Endometrial microvascular endothelial cells (primary cell): ENCODE measurements around the gene GCC2. TPM values are rescaled to one million over a fixed set of nuclear protein-coding genes. Genes with fewer than 3 reads are reported as not detected.
"Not testable (repeated sequence)": the region's sequence is repeated elsewhere in the genome, so short reads cannot be mapped to it uniquely, and the experiment has no call there.

Experiments
- in situ Hi-C: cut with HindIII; loops from 2 replicates; pipeline ENCODE4 v1.10.0; 2017; ENCODE audit warnings: low sequenced_read_pairs, low pct_unique_long_range_greater_than_20kb; ENCODE audit errors: inconsistent ontology term
- total RNA-seq: library from RNA; depleted of rRNA; stranded (reverse); fragments of >200 nt; gene quantifications from one replicate; pipeline ENCODE4 v1.2.3, GENCODE V29; 2015; ENCODE audit errors: inconsistent ontology term

The GCC2 gene
- total RNA-seq, 1 donor from 2014 or later = 7.1 TPM

DNA sequence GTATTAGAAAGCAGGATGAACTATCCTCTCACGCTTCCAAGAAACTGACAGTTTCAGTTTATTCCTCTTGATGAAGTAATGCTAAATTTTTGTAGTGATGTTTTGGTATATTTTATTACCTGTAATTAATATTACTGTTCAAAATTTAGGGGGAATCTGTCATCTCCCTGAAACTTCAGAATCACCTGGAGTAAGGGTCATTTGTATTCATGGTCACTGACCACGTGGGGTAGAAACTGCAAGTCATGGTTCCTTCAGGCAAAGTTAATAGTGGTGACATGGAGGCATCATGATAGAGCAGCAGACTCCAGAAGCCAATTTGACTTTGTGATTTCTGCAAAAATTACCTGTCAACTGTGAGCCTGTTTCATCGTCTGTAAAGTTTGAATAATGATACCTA lies 47.2 kb downstream of the GCC2 start:
- in situ Hi-C loops = not testable (repeated sequence)

DNA sequence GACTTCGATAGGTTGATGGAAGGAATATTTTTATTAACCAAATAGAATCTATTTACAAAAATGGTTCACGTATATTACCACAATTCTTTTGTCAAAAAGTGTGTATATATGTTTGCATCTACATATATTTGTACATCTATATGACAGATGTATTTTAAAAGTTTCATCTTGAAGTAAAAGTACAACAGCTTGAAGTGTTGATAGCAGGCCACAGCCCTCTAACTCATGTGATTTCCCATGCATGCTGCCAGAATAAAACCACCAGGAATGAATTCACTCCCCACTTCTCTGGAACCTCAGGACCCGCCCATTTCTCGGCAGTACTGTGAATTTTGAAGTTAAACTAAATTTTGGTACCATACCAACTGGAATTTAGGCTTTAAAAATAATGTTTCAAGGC lies 58.6 kb downstream of the GCC2 start:
- in situ Hi-C loops = not testable (repeated sequence)

DNA sequence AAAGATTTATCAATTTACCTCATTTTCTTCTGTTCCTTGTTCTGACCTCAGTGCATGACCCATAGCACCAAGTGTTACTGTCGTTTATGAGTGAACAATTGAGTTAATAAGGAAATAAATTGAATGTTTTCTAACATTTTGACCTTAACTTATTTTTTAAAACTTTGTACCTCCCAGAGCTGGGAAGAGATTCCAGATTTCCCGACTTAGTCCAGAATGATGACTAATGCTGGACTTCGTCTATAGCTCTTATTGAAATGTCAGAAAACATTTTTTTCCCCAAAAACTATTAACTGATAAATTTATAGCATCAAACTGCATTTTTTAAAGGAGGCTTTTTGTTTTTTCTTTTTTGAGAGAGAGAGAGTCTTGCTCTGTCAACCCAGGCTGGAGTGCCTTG lies 63.4 kb downstream of the GCC2 start:
- in situ Hi-C loops = not testable (repeated sequence)

DNA sequence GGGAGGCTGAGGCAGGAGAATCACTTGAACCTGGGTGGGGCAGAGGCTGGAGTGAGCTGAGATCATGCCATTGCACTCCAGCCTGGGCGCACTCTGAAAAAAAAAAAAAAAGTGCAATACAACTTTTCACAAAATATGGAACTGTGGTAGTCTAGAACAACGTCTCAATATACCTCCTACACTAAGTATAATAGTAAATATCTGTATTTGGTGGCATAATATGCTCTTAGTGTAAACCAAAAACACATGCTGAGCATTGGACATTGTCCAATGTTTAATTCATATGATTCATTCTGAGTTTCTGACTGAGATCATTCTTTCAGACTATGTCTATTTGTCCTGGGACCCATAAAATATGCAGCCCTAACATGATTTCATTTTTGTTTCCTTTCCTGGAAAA lies 65.5 kb downstream of the GCC2 start:
- in situ Hi-C loops = not testable (repeated sequence)

DNA sequence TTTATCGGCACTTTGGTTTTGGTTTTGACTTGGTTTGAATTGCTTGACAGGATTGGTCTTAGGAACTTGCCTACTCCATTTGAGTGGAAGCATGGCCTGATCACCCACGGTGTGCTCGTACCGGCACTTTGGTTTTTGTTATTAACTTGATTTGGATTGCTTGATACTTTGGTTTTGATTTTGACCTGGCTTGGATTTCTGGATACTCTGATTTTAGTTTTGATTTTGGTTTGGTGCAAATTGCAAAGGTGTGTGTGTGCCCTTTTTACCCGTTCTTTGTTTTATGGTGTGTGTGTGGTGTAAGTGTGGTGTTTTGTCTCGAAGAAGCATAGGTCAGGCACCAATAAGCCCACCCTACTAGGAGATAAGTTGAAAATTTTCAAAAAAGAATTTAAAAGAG lies 75.7 kb downstream of the GCC2 start:
- in situ Hi-C loops = not testable (repeated sequence)

DNA sequence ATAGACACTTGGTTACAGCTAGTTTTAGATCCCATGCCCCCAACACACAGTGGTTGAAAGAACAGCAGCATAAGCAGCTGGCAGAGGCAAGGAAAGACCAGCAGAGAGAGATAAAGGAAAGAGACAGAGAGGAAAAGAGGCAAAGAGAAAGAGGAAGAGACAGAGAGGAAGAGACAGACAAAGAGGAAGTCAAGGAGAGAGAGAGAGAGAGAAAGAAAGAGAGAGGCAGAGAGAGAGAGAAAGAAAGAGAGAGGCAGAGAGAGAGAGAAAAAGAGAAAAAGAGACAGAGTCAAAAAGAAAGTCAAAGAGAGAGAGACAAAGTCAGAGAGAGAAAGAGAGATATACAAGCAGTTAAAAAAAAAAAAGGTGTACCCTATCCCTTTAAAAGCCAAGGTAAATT lies 76.3 kb downstream of the GCC2 start:
- in situ Hi-C loops = not testable (repeated sequence)

DNA sequence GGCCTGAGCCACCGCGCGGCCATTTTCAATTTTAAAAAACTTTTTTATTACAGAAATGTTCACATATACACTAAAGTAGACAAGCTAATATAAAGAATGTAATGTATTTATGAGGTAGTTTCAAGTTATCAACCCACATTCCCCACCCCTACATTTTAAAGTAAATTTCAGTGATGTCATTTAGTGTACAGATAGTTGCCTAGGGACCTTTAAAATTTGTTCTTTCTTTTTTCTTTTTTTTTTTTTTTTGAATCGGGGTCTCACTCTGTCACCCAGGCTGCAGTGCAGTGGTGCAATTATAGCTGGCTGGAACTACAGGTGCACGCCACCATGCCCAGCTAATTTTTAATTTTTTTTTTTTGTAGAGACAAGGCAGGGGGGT lies 82.7 kb downstream of the GCC2 start:
- in situ Hi-C loops = no loop called here

DNA sequence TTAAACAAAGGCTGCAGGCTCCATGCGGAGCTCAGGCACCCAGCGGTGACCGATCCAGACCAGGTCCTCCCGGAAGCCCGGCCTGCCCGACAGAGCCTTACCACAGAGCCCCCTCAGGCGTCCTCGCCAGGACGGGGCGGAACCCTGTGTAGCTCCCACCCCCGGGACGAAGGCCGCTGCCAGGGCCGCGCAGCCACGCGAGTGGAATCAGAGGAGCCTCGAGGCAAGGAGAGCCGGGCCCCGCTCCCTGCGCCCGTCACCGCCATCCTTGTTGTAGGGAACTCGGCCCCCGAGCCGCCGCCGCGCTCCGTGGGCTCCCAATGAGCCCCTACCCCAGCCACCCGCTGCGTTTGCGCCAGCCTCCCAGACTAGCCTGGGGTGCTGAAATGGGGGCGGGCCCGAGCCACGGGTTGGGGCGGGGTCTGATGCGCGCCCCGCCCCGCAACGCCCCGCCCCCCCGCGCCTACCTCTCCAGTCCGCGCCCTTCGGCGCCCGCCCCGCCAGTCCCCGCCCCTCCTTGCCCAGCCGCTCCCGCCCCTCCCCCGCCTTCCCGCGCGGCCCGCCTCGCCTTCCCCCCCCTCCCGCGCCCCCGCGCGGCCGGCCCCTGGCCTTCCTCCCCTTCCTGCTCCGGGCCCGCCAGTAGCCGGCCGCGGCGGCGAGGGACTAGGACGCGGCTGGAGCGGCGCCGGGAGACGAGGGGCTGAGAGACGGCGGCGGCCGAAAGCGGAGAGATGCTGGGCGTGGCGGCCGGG lies 85.0 kb downstream of the GCC2 start, which contains the start of gene LIMS1:
LIMS1 (plus strand) TSS at position 639 of the 752 bp plus-strand sequence; CDS start at position 732, 93 bp downstream.
- in situ Hi-C loops = no loop called here

DNA sequence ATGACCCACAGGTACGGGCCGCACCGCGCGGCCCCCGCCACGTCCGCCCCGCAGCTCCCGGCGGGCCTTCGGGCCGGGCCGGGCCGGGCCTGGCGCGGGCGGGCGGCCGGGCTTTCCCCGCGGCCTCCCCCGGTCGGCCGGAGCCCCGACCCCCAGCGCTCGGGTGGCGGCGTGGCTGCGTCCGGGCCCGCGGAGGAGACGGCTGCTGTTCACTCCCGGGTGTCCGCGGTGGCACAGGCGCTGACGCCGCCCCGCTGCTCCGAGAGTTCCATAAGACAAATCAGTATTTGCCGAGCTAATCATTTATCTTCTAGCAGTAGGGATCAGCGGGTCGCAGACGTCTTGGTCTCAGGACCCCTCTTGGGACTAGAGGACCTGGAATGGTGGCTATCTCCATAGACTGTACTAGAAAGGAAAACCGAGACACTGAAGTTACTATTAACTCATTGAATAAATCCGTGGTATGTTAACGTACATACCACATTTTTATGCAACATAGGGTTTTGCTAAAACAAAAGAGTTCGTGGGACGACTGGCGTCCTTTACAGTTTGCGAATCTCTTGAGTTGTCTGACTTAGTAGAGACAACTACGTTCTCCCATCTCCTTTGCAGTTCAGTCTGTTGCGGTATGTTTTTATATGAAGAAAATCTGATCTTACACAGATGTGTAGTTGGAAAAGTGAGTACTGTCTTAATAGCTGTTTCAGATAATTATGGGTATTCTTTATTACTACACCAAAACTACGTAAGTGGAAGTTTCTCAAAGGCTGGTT lies 85.8 kb downstream of the GCC2 start:
- in situ Hi-C loops = no loop called here

DNA sequence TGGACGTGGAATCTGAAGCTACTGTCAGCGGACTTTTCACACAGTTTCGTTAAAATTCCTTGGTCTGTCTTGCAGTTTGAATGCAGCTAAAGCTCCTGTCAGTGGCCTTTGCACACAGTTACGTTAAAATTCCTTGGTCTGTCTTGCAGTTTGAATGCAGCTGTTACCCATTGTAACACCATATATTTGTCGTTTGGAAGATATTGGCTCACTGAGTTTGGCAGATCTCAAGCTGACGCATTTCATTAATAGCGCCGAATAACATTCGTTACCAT lies 86.3 kb downstream of the GCC2 start:
- in situ Hi-C loops = no loop called here

DNA sequence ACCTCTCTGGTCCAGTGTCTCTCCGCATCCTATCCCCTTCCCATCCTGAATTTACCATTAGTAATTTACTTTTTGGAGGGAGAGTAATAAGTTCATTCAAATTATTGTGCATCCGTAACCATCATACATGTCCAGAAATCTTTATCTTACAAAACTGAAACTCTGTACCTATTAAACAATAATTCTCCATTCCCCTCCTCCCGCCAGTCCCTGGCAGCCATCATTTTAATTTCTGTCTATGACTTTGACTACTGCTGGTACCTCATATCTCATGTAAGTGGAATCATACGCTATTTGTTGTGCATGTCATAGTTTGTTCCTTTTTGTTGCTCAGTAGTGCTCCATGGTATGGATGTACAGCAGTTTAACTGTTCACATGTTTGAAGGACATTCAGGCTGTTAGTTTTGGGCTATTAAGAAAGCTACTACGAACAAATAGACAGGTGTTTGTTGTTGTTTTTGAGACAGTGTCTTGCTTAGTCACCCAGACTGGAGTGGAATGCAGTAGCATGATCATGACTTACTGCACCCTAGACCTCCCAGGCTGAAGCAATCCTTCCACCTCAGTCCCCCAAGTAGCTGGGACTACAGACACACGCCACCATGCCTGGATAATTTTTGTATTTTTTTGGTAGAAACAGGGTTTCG lies 87.3 kb downstream of the GCC2 start:
- in situ Hi-C loops = no loop called here

DNA sequence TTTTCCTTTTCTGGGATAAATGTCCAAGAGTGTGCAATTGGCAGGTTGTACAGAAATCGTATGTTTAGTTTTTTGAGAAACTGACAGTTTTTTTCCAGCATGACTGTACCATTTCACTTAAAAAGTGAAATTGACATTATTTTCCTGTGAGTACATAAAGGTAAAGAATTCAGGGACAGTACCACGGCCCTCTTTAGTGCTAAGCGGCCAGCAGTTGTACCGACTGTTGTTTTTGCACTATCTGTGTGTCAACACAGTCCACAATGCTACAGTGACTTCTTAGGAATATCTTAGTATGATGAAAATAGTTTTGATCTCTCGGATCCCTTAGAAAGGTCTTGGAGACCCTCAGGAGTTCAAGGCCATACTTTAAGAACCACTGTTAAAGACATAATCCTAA lies 87.9 kb downstream of the GCC2 start:
- in situ Hi-C loops = no loop called here

DNA sequence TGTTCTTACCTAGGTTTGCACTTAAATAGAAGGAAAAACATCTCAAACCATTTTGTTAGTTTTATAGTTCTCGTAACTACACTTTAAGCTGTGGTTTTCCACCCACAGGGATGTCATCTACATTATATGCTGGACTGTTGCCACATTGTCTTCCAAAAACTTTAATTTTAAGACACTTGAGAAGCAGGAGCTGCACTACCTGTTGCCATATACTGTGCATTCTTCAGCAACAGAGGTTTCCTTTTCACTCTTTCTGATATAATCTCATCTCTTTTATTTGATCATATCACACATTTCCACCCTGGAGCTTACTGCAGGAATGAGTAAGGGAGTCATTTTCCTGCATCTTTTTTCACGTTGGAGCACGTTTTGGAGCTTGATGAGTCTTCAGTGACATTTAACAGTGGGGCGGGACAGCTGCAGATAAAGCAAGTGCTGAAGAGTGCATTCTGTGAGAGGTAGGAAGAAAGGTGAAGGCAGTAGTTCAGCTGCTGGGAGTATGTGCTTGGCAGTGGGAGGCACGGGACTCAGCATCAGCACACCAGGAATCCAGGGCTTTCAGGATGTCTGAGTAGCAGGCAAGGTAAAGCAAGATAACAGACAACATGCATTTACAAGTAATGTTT lies 89.1 kb downstream of the GCC2 start:
- in situ Hi-C loops = no loop called here

DNA sequence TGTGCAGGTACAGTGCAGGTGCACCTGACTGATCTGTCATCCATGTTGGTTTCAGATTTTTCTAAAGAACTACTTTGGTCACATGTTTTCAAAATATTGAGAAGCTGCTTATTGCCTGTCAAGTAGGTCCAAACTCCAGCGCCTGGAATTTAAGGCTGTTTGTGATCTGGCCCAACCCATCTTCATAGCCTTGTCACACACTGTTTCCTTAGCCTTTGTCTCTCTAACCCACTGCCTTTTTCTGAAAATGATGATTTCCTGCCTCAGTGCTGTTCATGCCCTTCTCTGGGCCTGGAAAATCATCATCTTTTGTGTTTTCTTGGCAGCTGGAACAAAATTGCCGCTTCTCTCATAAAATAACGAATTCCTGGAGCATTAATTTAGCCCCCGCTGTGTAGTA lies 92.4 kb downstream of the GCC2 start:
- in situ Hi-C loops = no loop called here

DNA sequence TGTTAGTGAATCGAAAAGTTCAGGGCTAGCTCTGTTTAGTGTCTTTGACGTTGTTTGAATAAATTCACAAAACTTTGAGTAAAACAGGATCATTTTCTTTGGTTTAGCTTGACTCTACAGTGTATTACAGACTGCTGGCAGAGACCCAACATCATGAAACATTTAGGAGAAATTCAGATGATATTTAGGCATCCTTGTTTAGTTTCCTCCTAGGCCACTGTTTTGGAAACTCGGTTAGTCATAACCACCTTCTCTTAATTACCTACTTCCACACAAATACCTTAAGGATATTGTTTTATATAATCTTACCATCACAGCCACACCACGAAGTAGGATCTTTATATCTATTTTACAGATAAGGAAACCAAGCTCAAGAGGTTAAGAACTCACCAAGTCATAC lies 93.1 kb downstream of the GCC2 start:
- in situ Hi-C loops = no loop called here

DNA sequence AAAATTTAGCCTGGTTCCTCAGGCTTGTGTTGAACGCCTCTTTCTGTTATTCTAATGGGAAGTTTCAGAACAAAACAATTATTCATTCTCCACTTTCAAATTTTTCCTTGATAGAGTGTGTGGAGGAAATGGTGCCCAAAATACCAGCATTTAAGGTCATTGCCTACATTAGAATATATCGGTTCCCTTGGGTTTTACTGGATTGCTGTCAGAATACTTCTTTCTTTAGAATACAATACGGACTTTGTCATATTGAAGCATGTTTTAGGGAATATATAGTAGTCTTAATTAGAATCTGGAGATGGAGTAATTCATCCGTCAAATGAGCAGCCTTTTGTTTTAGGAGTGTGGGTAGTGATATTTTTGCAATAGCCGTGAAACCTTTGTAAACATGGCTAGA lies 98.6 kb downstream of the GCC2 start:
- in situ Hi-C loops = no loop called here

DNA sequence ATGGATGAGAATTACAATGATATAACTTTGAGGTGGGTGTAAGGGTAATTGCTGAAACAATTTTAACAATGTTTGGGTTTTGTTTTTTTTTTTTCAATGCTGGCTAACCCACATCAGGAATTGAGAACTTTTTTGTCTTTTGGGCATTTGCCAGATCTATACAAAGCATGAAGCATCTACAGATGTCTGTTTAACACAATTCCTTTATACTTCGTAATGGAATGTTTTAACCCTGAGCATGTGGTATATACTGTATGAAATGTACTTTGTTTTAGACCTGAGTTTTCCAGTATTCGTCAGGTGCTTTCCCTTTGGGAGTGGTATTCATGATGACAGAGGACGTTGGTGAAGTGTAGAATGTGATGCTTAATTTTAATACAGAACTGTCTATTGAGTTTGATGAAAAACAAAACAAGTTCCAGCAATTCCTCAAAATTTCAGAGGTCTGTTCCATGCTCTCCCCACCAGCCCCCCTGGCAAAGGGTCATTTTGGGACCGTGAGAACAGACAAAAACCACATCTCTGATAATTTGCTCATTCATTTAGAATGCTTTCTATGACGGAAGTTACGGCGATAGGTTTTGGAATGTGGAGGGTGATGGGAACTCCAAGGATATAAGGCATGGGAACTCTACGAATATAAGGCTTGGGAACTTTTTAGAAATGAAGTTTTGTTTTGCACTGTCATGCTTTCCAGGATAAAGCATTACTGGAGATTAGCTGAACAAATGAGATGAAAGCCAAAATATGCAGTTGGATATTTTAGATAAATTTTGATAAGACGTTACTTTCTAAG lies 99.4 kb downstream of the GCC2 start:
- in situ Hi-C loops = no loop called here

DNA sequence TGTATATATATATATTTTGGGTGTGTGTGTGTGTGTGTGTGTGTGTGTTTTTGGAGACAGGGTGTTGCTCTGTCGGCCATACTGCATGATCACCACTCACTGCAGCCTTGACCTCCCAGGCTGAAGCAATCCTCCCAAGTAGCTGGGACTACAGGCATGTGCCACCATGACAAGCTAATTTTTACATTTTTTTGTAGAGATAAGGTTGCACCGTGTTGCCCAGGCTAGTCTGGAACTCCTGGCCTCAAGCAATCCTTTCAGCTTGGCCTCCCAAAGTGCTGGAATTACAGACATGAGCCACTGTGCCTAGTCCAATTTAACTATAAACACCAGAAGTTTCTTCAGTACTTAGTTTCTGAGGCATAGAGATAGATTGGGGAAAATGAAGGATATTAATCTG lies 103.6 kb downstream of the GCC2 start:
- in situ Hi-C loops = no loop called here
